Measurements from ENCODE around the gene PLEKHA8.

The PLEKHA8 gene

GRCh38 chr7:30144657-30145306, 116.6 kb downstream of the PLEKHA8 start:
- DNase-seq (ENCODE audit: low read depth in 2 of 2), result no peak

GRCh38 chr7:30145426-30145970, 117.3 kb downstream of the PLEKHA8 start:
- no peak for DNase-seq (ENCODE audit: low read depth in 2 of 2)

GRCh38 chr7:30146127-30146612, 118.0 kb downstream of the PLEKHA8 start:
- no peak for DNase-seq (ENCODE audit: low read depth in 2 of 2)

GRCh38 chr7:30147223-30147622, 119.0 kb downstream of the PLEKHA8 start:
- no peak for DNase-seq (ENCODE audit: low read depth in 2 of 2)

- DNase-seq (ENCODE audit: low read depth in 2 of 2), result no peak
Measured at GRCh38 chr7:30147785-30148184, 119.6 kb downstream of the PLEKHA8 start.

GRCh38 chr7:30148426-30148825, 120.2 kb downstream of the PLEKHA8 start:
- no peak for DNase-seq (ENCODE audit: low read depth in 2 of 2)

- no peak for DNase-seq (ENCODE audit: low read depth in 2 of 2)
Measured at GRCh38 chr7:30148951-30149459, 120.8 kb downstream of the PLEKHA8 start.

GRCh38 chr7:30149640-30150272, 121.5 kb downstream of the PLEKHA8 start:
- no peak for DNase-seq (ENCODE audit: low read depth in 2 of 2)

GRCh38 chr7:30150711-30151110, 122.5 kb downstream of the PLEKHA8 start:
- no peak for DNase-seq (ENCODE audit: low read depth in 2 of 2)

- DNase-seq (ENCODE audit: low read depth in 2 of 2), result no peak
Measured at GRCh38 chr7:30154111-30154587, 125.9 kb downstream of the PLEKHA8 start.

- no peak for DNase-seq (ENCODE audit: low read depth in 2 of 2)
Measured at GRCh38 chr7:30155481-30155880, 127.3 kb downstream of the PLEKHA8 start.

- no peak for DNase-seq (ENCODE audit: low read depth in 2 of 2)
Measured at GRCh38 chr7:30157204-30157603, 129.0 kb downstream of the PLEKHA8 start.

- no peak for DNase-seq (ENCODE audit: low read depth in 2 of 2)
Measured at GRCh38 chr7:30159163-30159562, 131.0 kb downstream of the PLEKHA8 start.

- DNase-seq (ENCODE audit: low read depth in 2 of 2), result no peak
Measured at GRCh38 chr7:30159698-30160143, 131.5 kb downstream of the PLEKHA8 start.

GRCh38 chr7:30160329-30160728, 132.1 kb downstream of the PLEKHA8 start:
- no peak for DNase-seq (ENCODE audit: low read depth in 2 of 2)

GRCh38 chr7:30162133-30162532, 133.9 kb downstream of the PLEKHA8 start:
- no peak for DNase-seq (ENCODE audit: low read depth in 2 of 2)

GRCh38 chr7:30162622-30163124, 134.5 kb downstream of the PLEKHA8 start:
- DNase-seq (ENCODE audit: low read depth in 2 of 2), result no peak

GRCh38 chr7:30163231-30163894, 135.2 kb downstream of the PLEKHA8 start:
- no peak for DNase-seq (ENCODE audit: low read depth in 2 of 2)

- no peak for DNase-seq (ENCODE audit: low read depth in 2 of 2)
Measured at GRCh38 chr7:30164567-30164966, 136.4 kb downstream of the PLEKHA8 start.

GRCh38 chr7:30165590-30165989, 137.4 kb downstream of the PLEKHA8 start:
- DNase-seq (ENCODE audit: low read depth in 2 of 2), result no peak

- no peak for DNase-seq (ENCODE audit: low read depth in 2 of 2)
Measured at GRCh38 chr7:30166155-30166840, 138.1 kb downstream of the PLEKHA8 start.

All from activated CD4-positive, alpha-beta T cell treated with anti-CD3 and anti-CD28 coated beads for 24 hours (primary cell).